HEK293 (cell line): ENCODE data around the gene NPHP4.
"Not testable (repeated sequence)": the region's sequence is repeated elsewhere in the genome, so short reads cannot be mapped to it uniquely, and the experiment has no call there.

Source experiments
- CTCF ChIA-PET: fragments of 350-600 bp; formaldehyde crosslinking; extraction: SDS; loops from one replicate; lab custom pipeline; 2021; ENCODE audit warnings: antibody characterized with exemption; lab: Yijun Ruan, JAX
- POLR2A ChIA-PET: fragments of 300-600 bp; formaldehyde crosslinking; extraction: SDS; loops from one replicate; lab custom pipeline; 2020; ENCODE audit warnings: antibody characterized with exemption, inconsistent platforms; lab: Yijun Ruan, JAX
- H3K27ac ChIP-seq: fragments of 200-500 bp; sonication (Bioruptor generic); 2 replicates; pipeline ENCODE4 v1.5.1; 2014; ENCODE audit warnings: low read depth, low read length, control low read depth, inconsistent platforms; ENCODE audit errors: extremely low read depth
- H3K36me3 ChIP-seq, 2 experiments: fragments of 200-500 bp in 1 of 2; sonication (Bioruptor generic) in 1 of 2; 1 replicate in 1 of 2; 2 replicates in 1 of 2; pipeline ENCODE4 v1.5.1; 2014 to 2017; ENCODE audit warnings: inconsistent platforms in 2 of 2, low read length in 2 of 2; ENCODE audit not compliant: control insufficient read depth in 2 of 2, insufficient read depth in 1 of 2
- H3K4me1 ChIP-seq: fragments of 200-500 bp; sonication (Bioruptor generic); 2 replicates; pipeline ENCODE4 v1.5.1; 2014; ENCODE audit warnings: mild to moderate bottlenecking, low read length, inconsistent platforms; ENCODE audit not compliant: control insufficient read depth, insufficient read depth
- H3K4me3 ChIP-seq: 2 replicates; pipeline ENCODE4 v1.5.1; 2011; ENCODE audit warnings: low read depth, mild to moderate bottlenecking, control low read depth, low read length, moderate library complexity
- H3K9me3 ChIP-seq: fragments of 200-500 bp; sonication (Bioruptor generic); 2 replicates; pipeline ENCODE4 v1.5.1; 2014; ENCODE audit warnings: low read depth, low read length, inconsistent platforms; ENCODE audit not compliant: control insufficient read depth, insufficient read depth
- REPIN1 ChIP-seq: fragments of 450-650 bp; formaldehyde crosslinking; IDR thresholded peaks from 2 replicates; pipeline ENCODE4 v1.5.1; 2017; ENCODE audit warnings: missing biosample characterization, missing genetic modification characterization, low read depth
- SETDB1 ChIP-seq: IDR thresholded peaks from one replicate; pipeline ENCODE4 v1.6.1; 2017; ENCODE audit warnings: mild to moderate bottlenecking, low read length, moderate library complexity, mixed read lengths; ENCODE audit not compliant: insufficient read length
- WT1 ChIP-seq: fragments of 450-650 bp; formaldehyde crosslinking; IDR thresholded peaks from 2 replicates; pipeline ENCODE4 v1.5.1; 2016; ENCODE audit warnings: missing biosample characterization, missing genetic modification characterization
- ZNF112 ChIP-seq: fragments of 450-650 bp; formaldehyde crosslinking; IDR thresholded peaks from 2 replicates; pipeline ENCODE4 v1.5.0; 2017; ENCODE audit warnings: missing biosample characterization, missing genetic modification characterization
- ZNF155 ChIP-seq: fragments of 450-650 bp; formaldehyde crosslinking; IDR thresholded peaks from 2 replicates; pipeline ENCODE4 v1.5.1; 2016; ENCODE audit warnings: missing biosample characterization, missing genetic modification characterization
- ZNF202 ChIP-seq: fragments of 450-650 bp; formaldehyde crosslinking; IDR thresholded peaks from 2 replicates; pipeline ENCODE4 v1.5.1; 2016; ENCODE audit warnings: missing biosample characterization, missing genetic modification characterization, borderline replicate concordance
- ZNF274 ChIP-seq, 2 experiments: fragments of 200-500 bp in 1 of 2; fragments of 450-650 bp in 1 of 2; sonication (Bioruptor generic) in 1 of 2; formaldehyde crosslinking in 1 of 2; IDR thresholded peaks; 2 replicates each; pipeline versions ENCODE4 v1.5.1 to v1.6.1; 2014 to 2016; ENCODE audit warnings: borderline replicate concordance in 1 of 2, inconsistent platforms in 1 of 2, low read length in 1 of 2, missing biosample characterization in 1 of 2, missing genetic modification characterization in 1 of 2
- ZNF341 ChIP-seq: fragments of 450-650 bp; formaldehyde crosslinking; IDR thresholded peaks from 2 replicates; pipeline ENCODE4; 2016; ENCODE audit warnings: low read depth, missing biosample characterization, missing genetic modification characterization
- ZNF48 ChIP-seq: fragments of 450-650 bp; formaldehyde crosslinking; IDR thresholded peaks from 2 replicates; pipeline ENCODE4 v1.5.1; 2016; ENCODE audit warnings: missing biosample characterization, missing genetic modification characterization
- ZNF514 ChIP-seq: fragments of 450-650 bp; formaldehyde crosslinking; IDR thresholded peaks from 2 replicates; pipeline ENCODE4 v1.5.1; 2016; ENCODE audit warnings: missing biosample characterization, missing genetic modification characterization
- ZNF558 ChIP-seq: fragments of 450-650 bp; formaldehyde crosslinking; IDR thresholded peaks from 2 replicates; pipeline ENCODE4 v1.5.1; 2016; ENCODE audit warnings: missing biosample characterization, missing genetic modification characterization
- ZNF768 ChIP-seq: fragments of 450-650 bp; formaldehyde crosslinking; IDR thresholded peaks from 2 replicates; pipeline ENCODE4 v1.5.1; 2018; ENCODE audit warnings: missing biosample characterization, mild to moderate bottlenecking, missing genetic modification characterization
- ZXDB ChIP-seq: fragments of 450-650 bp; formaldehyde crosslinking; IDR thresholded peaks from 2 replicates; pipeline ENCODE4 v1.5.1; 2016; ENCODE audit warnings: missing biosample characterization, missing genetic modification characterization
- TF ChIP-seq, protein P1 (sequence below): fragments of 450-650 bp; formaldehyde crosslinking; IDR thresholded peaks from 2 replicates; pipeline ENCODE4 v1.5.1; 2017; ENCODE audit warnings: missing biosample characterization, missing genetic modification characterization
- TF ChIP-seq, protein P2 (sequence below): fragments of 450-650 bp; formaldehyde crosslinking; IDR thresholded peaks from 2 replicates; pipeline ENCODE4 v1.5.1; 2016; ENCODE audit warnings: missing biosample characterization, missing genetic modification characterization
- TF ChIP-seq, protein P3 (sequence below): fragments of 450-650 bp; IDR thresholded peaks from 2 replicates; pipeline ENCODE4 v1.5.1; 2018; ENCODE audit warnings: missing biosample characterization, mild to moderate bottlenecking, missing genetic modification characterization
- TF ChIP-seq, protein P4 (sequence below): fragments of 450-650 bp; formaldehyde crosslinking; optimal IDR thresholded peaks from 2 replicates; pipeline ENCODE3; 2016; ENCODE audit warnings: missing biosample characterization, mild to moderate bottlenecking, missing genetic modification characterization

The NPHP4 gene

DNA sequence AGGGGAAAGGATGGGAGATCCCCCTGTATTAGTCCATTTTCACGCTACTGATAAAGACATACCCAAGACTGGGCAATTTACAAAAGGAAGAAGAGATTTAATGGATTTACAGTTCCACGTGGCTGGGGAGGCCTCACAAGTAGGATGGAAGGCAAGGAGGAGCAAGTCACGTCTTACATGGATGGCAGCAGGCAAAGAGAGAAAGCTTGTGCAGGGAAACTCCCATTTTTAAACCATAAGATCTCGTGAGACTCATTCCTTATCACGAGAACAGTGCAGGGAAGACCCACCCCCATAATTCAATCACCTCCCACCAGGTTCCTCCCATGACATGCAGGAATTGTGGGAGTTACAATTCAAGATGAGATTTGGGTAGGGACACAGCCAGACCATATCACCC lies 138.4 kb downstream of the NPHP4 start:
- H3K27ac ChIP-seq, H3K4me1 ChIP-seq, H3K4me3 ChIP-seq, H3K36me3 ChIP-seq, POLR2A ChIA-PET, H3K9me3 ChIP-seq, CTCF ChIA-PET: not testable (repeated sequence)
- TF ChIP-seq SETDB1, result peak; percentile 56

DNA sequence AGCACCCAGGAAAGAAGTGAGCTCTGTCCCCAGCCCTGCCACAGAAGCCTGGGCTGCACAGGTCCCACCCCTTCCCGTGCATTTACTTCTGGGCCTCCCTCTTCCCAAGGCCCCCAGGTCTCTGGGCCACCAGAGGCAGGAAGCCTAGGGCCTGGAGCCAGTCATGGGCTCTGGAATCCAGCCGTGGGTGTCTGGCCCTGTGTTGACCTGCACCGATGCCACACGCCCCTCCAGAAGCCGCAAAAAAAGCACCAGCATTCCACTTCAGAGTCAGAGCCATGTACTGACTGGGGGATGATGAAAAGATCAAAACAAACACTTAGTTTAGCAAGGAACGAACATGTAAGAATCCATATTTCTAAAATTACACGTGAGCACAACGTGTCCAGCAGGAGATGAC lies 141.7 kb downstream of the NPHP4 start:
- POLR2A ChIA-PET, result no interaction called here
- H3K27ac ChIP-seq, result no peak overlapping the region

DNA sequence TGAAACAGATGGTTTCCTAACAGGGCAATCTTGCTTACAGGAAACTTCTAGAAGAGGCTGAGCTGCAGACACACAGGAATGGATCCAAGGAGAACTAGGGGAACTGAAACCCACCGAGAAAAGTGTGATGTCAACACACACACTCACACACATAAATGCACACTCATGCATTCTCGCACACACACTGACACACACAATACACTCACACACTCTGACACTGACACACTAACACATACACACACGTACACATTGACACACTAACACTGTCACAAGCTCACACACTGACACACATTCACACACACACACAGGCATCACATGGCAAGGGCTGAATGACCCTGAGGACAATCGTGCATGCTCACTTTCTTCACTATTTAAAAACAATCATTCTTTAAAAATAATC lies 142.7 kb downstream of the NPHP4 start:
- CTCF ChIA-PET, result no interaction called here
- no peaks in the 10 kb centered on the region for H3K4me1 ChIP-seq
- H3K9me3 ChIP-seq, result no peaks in the 10 kb centered on the region
- H3K36me3 ChIP-seq, result no peaks in the 10 kb centered on the region
- POLR2A ChIA-PET, result no interaction called here
- TF ChIP-seq, protein P1, sequence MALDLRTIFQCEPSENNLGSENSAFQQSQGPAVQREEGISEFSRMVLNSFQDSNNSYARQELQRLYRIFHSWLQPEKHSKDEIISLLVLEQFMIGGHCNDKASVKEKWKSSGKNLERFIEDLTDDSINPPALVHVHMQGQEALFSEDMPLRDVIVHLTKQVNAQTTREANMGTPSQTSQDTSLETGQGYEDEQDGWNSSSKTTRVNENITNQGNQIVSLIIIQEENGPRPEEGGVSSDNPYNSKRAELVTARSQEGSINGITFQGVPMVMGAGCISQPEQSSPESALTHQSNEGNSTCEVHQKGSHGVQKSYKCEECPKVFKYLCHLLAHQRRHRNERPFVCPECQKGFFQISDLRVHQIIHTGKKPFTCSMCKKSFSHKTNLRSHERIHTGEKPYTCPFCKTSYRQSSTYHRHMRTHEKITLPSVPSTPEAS, result peak; percentile 91
- TF ChIP-seq, protein P2, sequence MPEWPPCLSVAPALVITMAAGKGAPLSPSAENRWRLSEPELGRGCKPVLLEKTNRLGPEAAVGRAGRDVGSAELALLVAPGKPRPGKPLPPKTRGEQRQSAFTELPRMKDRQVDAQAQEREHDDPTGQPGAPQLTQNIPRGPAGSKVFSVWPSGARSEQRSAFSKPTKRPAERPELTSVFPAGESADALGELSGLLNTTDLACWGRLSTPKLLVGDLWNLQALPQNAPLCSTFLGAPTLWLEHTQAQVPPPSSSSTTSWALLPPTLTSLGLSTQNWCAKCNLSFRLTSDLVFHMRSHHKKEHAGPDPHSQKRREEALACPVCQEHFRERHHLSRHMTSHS (tag by site-specific recombination), result no peak
- TF ChIP-seq, protein P3, sequence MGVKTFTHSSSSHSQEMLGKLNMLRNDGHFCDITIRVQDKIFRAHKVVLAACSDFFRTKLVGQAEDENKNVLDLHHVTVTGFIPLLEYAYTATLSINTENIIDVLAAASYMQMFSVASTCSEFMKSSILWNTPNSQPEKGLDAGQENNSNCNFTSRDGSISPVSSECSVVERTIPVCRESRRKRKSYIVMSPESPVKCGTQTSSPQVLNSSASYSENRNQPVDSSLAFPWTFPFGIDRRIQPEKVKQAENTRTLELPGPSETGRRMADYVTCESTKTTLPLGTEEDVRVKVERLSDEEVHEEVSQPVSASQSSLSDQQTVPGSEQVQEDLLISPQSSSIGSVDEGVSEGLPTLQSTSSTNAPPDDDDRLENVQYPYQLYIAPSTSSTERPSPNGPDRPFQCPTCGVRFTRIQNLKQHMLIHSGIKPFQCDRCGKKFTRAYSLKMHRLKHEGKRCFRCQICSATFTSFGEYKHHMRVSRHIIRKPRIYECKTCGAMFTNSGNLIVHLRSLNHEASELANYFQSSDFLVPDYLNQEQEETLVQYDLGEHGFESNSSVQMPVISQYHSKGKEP (tag by site-specific recombination), result no peak
- TF ChIP-seq ZNF112 (no peak), ZNF48 (0 out of 2 replicates have a peak, but pooled peaks have one; percentile 58), ZNF341 (tag by site-specific recombination) (no peak)
- H3K4me3 ChIP-seq, result no peak overlapping the region
- no peak overlapping the region for H3K27ac ChIP-seq

More for the DNA sequence above, 141.7 kb downstream of the NPHP4 start:
- no peak overlapping the region for H3K4me3 ChIP-seq
- H3K36me3 ChIP-seq, result no peaks in the 10 kb centered on the region
- H3K9me3 ChIP-seq, result no peaks in the 10 kb centered on the region
- CTCF ChIA-PET, result no interaction called here
- no peaks in the 10 kb centered on the region for H3K4me1 ChIP-seq
- TF ChIP-seq ZNF274 (IDR thresholded peaks at IDR 0.05; ENCODE audit: low read length) (no peak), ZNF274 (tag by site-specific recombination; IDR thresholded peaks at IDR 0.05; ENCODE audit: borderline replicate concordance) (no peak), ZNF558 (no peak), WT1 (no peak), ZNF514 (tag by site-specific recombination) (no peak), REPIN1 (tag by site-specific recombination) (no peak), ZNF155 (no peak), ZNF202 (tag by site-specific recombination) (no peak), ZNF768 (tag by site-specific recombination) (no peak), ZXDB (tag by site-specific recombination) (no peak)
- TF ChIP-seq, protein P4, sequence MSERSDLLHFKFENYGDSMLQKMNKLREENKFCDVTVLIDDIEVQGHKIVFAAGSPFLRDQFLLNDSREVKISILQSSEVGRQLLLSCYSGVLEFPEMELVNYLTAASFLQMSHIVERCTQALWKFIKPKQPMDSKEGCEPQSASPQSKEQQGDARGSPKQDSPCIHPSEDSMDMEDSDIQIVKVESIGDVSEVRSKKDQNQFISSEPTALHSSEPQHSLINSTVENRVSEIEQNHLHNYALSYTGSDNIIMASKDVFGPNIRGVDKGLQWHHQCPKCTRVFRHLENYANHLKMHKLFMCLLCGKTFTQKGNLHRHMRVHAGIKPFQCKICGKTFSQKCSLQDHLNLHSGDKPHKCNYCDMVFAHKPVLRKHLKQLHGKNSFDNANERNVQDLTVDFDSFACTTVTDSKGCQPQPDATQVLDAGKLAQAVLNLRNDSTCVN (tag by site-specific recombination), result no peak
